GM23338 (cell line): ENCODE data around the gene MYO9A. TPM values are rescaled to one million over a fixed set of nuclear protein-coding genes. Genes with fewer than 3 reads are reported as not detected.
"Not testable (repeated sequence)": the region's sequence is repeated elsewhere in the genome, so short reads cannot be mapped to it uniquely, and the experiment has no call there.

Experiments
- ATAC-seq: fragments of 200-7000 bp; cut with Tn5 transposase; 3 replicates; pipeline ENCODE4 v1.9.1; 2020
- DNase-seq: peaks from one replicate; pipeline ENCODE4 v3.0.0-alpha.2; 2015; ENCODE audit warnings: low spot score
- H2AFZ ChIP-seq: fragments of 200-600 bp; sonication (generic); 2 replicates; pipeline ENCODE4 v1.8.0; 2016; ENCODE audit warnings: antibody characterized with exemption, mild to moderate bottlenecking, moderate library complexity
- H3F3A ChIP-seq: fragments of 200-600 bp; sonication (generic); replicated peaks from 2 replicates; pipeline ENCODE4 v1.8.0; 2017; ENCODE audit warnings: antibody characterized with exemption, mixed run types, low read depth
- H3K27ac ChIP-seq: fragments of 200-600 bp; sonication (generic); 2 replicates; pipeline ENCODE4 v1.6.1; 2016; ENCODE audit warnings: low read depth
- H3K27me3 ChIP-seq: fragments of 200-600 bp; sonication (generic); 2 replicates; pipeline ENCODE4 v1.8.0; 2016; ENCODE audit warnings: mild to moderate bottlenecking, mixed run types, moderate library complexity; ENCODE audit not compliant: insufficient read depth
- H3K36me3 ChIP-seq: fragments of 200-600 bp; sonication (generic); 2 replicates; pipeline ENCODE4 v1.8.0; 2016; ENCODE audit warnings: mild to moderate bottlenecking; ENCODE audit not compliant: insufficient read depth
- H3K4me1 ChIP-seq: fragments of 200-600 bp; sonication (generic); 2 replicates; pipeline ENCODE4 v1.8.0; 2016; ENCODE audit warnings: mild to moderate bottlenecking, moderate library complexity; ENCODE audit not compliant: insufficient read depth
- H3K4me2 ChIP-seq: fragments of 200-600 bp; sonication (generic); 2 replicates; pipeline ENCODE4 v1.7.1; 2017; ENCODE audit warnings: mixed run types
- H3K4me3 ChIP-seq: fragments of 200-600 bp; sonication (generic); 2 replicates; pipeline ENCODE4 v1.6.1; 2016; ENCODE audit warnings: mixed run types
- H3K79me2 ChIP-seq: fragments of 200-600 bp; sonication (generic); replicated peaks from 2 replicates; pipeline ENCODE4 v1.8.0; 2017; ENCODE audit warnings: mild to moderate bottlenecking; ENCODE audit not compliant: insufficient read depth
- H3K9me2 ChIP-seq: fragments of 200-600 bp; sonication (generic); 2 replicates; pipeline ENCODE4 v1.8.0; 2017; ENCODE audit not compliant: insufficient read depth
- H4K20me1 ChIP-seq: fragments of 200-600 bp; sonication (generic); replicated peaks from 2 replicates; pipeline ENCODE4 v1.8.0; 2017; ENCODE audit warnings: mild to moderate bottlenecking; ENCODE audit not compliant: insufficient read depth
- H3K27ac Mint-ChIP-seq: 2 replicates; pipeline ENCODE4 v1.8.0; 2020; ENCODE audit warnings: inconsistent platforms, mild to moderate bottlenecking, moderate library complexity, mixed read lengths
- H3K27me3 Mint-ChIP-seq: 3 replicates; pipeline ENCODE4 v1.8.0; 2022; ENCODE audit warnings: low read depth, mild to moderate bottlenecking, moderate library complexity, mixed read lengths, inconsistent platforms; ENCODE audit not compliant: insufficient read depth, poor library complexity
- H3K36me3 Mint-ChIP-seq: 3 replicates; pipeline ENCODE4 v1.8.0; 2021; ENCODE audit warnings: low read depth, mild to moderate bottlenecking, inconsistent platforms, moderate library complexity, mixed read lengths
- H3K4me1 Mint-ChIP-seq: 3 replicates; pipeline ENCODE4 v1.8.0; 2020; ENCODE audit warnings: mild to moderate bottlenecking, inconsistent platforms, mixed read lengths
- H3K4me3 Mint-ChIP-seq: 3 replicates; pipeline ENCODE4 v1.8.0; 2021; ENCODE audit warnings: moderate library complexity, mild to moderate bottlenecking, inconsistent platforms, mixed read lengths
- H3K9me3 Mint-ChIP-seq: 3 replicates; pipeline ENCODE4 v1.8.0; 2020; ENCODE audit warnings: moderate library complexity, mild to moderate bottlenecking, inconsistent platforms, mixed read lengths
- ZNF462 ChIP-seq: fragments of 250-450 bp; sonication (Bioruptor Pico); IDR thresholded peaks from 2 replicates; pipeline ENCODE4 v1.5.0; 2020; ENCODE audit warnings: mild to moderate bottlenecking, moderate library complexity
- polyA plus RNA-seq: library from polyadenylated mRNA; unstranded; fragments of >200 nt; fragmentation: Nextera tagmentation; extraction: Ambion mirVana; gene quantifications from 2 replicates; pipeline ENCODE4 v1.2.1, GENCODE V29; 2016
- total RNA-seq: library from RNA; depleted of rRNA; stranded (reverse); fragments of >200 nt; shearing (Covaris generic); gene quantifications from 2 replicates; pipeline ENCODE4 v1.2.3, GENCODE V29; 2014

MYO9A gene
- total and polyA plus RNA-seq, 2 experiments from 2014 or later = 11.6 to 32.8 TPM

DNA sequence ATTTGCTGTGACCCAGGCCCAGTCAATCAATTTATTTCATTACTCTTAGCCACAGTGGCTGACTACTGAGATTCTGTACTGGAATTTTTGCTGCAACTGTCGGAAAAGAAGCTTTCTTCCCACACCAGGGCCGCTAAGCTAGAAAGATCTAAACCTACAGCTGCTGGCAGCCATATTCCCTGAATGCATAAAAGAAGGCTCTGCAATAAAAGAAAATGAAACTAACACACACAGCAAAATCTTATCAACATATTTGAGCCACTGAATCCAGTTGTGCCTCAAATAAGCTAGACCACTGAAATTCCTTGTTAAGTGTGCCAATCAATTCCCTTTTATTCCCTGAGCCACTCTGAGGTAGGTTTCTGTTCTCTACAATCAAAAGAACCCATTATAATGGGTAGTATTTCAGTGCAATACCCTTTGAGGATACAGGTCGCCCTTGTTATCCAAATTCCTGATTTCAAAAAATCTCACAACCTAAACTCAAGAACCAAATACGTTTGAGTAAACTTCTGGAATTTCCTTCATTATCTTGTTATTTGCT is 60.3 kb downstream of the MYO9A start (continued):
- no peak for TF ChIP-seq ZNF462 (CRISPR knock-in tag)

- H3K36me3 ChIP-seq = not testable (repeated sequence)
Observed at GRCh38 chr15:72056217-72056616, 61.7 kb downstream of the MYO9A start.

DNA sequence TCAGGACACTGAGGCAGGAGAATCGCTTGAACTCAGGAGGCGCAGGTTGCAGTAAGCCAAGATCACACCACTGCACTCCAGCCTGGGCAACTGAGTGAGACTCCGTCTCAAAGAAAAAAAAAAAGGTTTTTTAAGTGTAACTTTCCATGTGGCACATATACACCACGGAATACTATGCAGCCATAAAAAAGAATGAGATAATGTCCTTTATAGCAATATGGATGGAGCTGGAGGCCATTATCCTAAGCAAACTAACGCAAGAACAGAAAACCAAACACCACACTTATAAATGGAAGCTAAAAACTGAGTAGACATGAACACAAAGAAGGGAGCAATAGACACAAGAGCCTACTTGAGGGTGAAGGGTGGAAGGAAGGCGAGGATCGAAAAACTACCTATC is 64.7 kb downstream of the MYO9A start:
- not testable (repeated sequence) for H3K4me3 ChIP-seq, H3K36me3 Mint-ChIP-seq, H2AFZ ChIP-seq, H3F3A ChIP-seq, H3K27ac Mint-ChIP-seq, ATAC-seq, H3K27me3 Mint-ChIP-seq, H3K9me2 ChIP-seq, H3K27me3 ChIP-seq, H4K20me1 ChIP-seq, H3K4me2 ChIP-seq, H3K4me3 Mint-ChIP-seq, DNase-seq, H3K27ac ChIP-seq, H3K36me3 ChIP-seq
- Histone ChIP-seq H3K4me1 (peaks cover 10% of the 10 kb centered on the region), H3K79me2 (peaks cover 12% of the 10 kb centered on the region)
- Mint-ChIP-seq H3K9me3 (peaks cover 11% of the 10 kb centered on the region; the same call in 2 of the 3 replicates), H3K4me1 (peaks cover 11% of the 10 kb centered on the region)

More at GRCh38 chr15:72056217-72056616, 61.7 kb downstream of the MYO9A start:
- H3K27ac ChIP-seq, H3K4me3 Mint-ChIP-seq, H3K9me2 ChIP-seq, DNase-seq, H3K36me3 Mint-ChIP-seq, H3K27me3 ChIP-seq, H3K27me3 Mint-ChIP-seq, H4K20me1 ChIP-seq, H3K4me3 ChIP-seq, H2AFZ ChIP-seq, H3F3A ChIP-seq, H3K27ac Mint-ChIP-seq, ATAC-seq, H3K4me2 ChIP-seq: not testable (repeated sequence)
- Histone ChIP-seq H3K4me1 (peaks cover 19% of the 10 kb centered on the region), H3K79me2 (peaks cover 12% of the 10 kb centered on the region)
- Mint-ChIP-seq H3K4me1 (peaks cover 25% of the 10 kb centered on the region), H3K9me3 (peaks cover 11% of the 10 kb centered on the region; the same call in 2 of the 3 replicates)
